Measurements from ENCODE around the gene MYCBP2. TPM values are rescaled to one million over a fixed set of nuclear protein-coding genes. Genes with fewer than 3 reads are reported as not detected.

MYCBP2 gene
- total RNA-seq, 4 donors from 2014 or later: 69.7 to 133 (median 116) TPM

DNA sequence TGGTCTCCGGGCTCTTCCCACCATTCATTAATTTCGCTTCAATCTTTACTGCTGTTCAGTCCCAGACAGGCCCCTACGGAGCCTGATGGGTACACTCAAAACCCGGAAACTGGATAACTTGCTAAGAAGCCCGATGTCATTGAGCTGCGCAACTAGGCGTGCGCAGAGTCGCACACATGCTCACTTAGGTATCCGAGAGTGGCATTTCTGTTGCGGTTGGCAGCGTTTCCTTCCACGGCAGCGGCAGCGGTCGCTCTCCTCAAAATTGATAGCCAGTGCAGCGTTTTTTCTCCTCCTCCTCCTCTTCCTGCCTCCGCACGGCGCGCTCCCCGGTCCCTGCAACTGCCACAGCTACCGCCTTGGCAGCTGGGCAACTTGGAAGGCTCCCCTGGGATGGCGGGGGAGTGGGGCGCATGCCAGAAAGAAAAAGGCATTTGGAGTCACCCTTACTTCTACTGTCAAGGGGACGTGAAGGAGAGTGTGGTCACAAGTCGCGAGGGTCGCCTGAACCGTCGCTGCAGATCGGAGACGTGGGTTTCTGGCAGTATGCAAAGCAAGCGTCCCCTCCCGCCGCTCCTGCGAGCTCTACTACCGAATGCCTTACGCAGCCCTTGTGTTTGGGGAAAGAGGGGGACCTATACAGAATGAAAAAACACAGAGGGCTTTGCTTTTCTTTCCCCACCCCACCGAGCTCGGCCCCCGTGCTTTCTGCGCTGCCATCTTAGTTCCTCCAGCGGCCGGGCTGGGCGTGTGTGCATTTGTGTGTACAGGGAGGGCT lies 2.4 kb upstream of the MYCBP2 start:
- DNase-seq: peak; percentile 72 to 80
- Histone ChIP-seq H3K4me1 (peaks cover 4 to 5% of the 10 kb centered on the region in 2 donors), H3K9me3 (no peaks in the 10 kb centered on the region), H3K27ac (peak overlapping the region; percentile 81 to 84), H3K27me3 (no peaks in the 10 kb centered on the region), H3K36me3 (no peaks in the 10 kb centered on the region), H3K4me3 (peak overlapping the region; percentile 70 to 86)
- TF ChIP-seq, protein P1, sequence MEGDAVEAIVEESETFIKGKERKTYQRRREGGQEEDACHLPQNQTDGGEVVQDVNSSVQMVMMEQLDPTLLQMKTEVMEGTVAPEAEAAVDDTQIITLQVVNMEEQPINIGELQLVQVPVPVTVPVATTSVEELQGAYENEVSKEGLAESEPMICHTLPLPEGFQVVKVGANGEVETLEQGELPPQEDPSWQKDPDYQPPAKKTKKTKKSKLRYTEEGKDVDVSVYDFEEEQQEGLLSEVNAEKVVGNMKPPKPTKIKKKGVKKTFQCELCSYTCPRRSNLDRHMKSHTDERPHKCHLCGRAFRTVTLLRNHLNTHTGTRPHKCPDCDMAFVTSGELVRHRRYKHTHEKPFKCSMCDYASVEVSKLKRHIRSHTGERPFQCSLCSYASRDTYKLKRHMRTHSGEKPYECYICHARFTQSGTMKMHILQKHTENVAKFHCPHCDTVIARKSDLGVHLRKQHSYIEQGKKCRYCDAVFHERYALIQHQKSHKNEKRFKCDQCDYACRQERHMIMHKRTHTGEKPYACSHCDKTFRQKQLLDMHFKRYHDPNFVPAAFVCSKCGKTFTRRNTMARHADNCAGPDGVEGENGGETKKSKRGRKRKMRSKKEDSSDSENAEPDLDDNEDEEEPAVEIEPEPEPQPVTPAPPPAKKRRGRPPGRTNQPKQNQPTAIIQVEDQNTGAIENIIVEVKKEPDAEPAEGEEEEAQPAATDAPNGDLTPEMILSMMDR (IDR thresholded peaks at IDR 0.05): peak in 1 of 4 experiments; percentile 11
- peak; percentile 36 to 38 for TF ChIP-seq POLR2A (IDR thresholded peaks at IDR 0.05)
- intact Hi-C loops (cut with DNase I; ENCODE audit: low total_unique reads): no loop called here

DNA sequence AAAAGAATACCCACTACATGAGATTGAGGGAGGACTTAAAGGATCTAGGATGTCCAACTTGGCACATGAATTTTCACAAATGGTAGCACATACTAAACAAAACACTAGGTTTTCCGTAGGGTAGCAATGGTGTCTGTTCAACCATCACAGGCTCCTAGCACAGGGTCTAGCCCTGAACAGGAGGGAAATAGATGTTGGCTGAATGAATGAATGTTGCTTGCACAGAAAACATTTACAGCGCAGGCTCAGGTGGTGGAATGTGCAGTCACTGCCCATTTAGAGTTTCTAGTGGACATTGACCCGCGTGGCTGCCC lies 1.9 kb upstream of the MYCBP2 start:
- Histone ChIP-seq H3K9me3 (no peaks in the 10 kb centered on the region), H3K27ac (peak overlapping the region; percentile 81 to 84), H3K27me3 (no peaks in the 10 kb centered on the region), H3K36me3 (no peaks in the 10 kb centered on the region), H3K4me1 (peaks cover 5 to 6% of the 10 kb centered on the region in 2 donors), H3K4me3 (peak overlapping the region; percentile 70 to 86)
- DNase-seq: no peak
- intact Hi-C loops (cut with DNase I; ENCODE audit: low total_unique reads): no loop called here
- no peak for TF ChIP-seq POLR2A (IDR thresholded peaks at IDR 0.05)

DNA sequence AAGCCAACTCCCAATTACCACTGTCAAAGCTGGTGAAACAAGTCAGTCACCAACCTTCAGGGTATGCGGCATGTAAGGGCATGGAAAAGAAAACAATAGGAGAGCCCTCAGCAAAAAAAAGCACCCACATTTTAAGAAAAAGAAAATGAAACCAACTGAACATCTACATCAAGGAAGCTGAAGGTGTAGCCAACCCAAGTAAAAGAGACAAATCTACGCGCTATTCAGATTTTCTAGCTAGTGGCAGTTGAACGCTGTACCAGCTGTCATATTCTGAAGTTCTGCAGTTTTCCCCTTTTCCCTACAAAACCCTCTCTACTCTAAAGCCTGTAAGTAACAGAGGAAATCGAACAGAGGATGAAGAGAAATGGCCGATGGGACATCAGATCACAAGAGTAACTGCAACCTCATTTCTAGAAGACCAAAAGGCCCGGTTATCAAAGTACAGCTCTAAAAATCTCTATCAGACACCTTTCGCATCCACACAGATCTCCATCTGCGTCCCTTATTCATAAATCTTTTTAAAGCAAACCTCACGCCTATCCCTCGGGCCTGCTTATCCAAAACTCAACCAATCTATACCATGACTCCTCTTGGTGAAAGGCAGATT lies 1.4 kb downstream of the MYCBP2 start:
- H3K36me3 ChIP-seq: no peaks in the 10 kb centered on the region
- H3K4me1 ChIP-seq: peaks cover 4 to 5% of the 10 kb centered on the region in 2 donors
- peak in 1 of 2 donors; percentile 29 for TF ChIP-seq POLR2A (IDR thresholded peaks at IDR 0.05)
- TF ChIP-seq, protein P1 (IDR thresholded peaks at IDR 0.05): no peak
- peak overlapping the region; percentile 59 to 69 for H3K4me3 ChIP-seq
- no peaks in the 10 kb centered on the region for H3K27me3 ChIP-seq
- intact Hi-C loops (cut with DNase I; ENCODE audit: low total_unique reads): no loop called here
- no peak for DNase-seq
- H3K27ac ChIP-seq: peak overlapping the region; percentile 81 to 86
- H3K9me3 ChIP-seq: no peaks in the 10 kb centered on the region

DNA sequence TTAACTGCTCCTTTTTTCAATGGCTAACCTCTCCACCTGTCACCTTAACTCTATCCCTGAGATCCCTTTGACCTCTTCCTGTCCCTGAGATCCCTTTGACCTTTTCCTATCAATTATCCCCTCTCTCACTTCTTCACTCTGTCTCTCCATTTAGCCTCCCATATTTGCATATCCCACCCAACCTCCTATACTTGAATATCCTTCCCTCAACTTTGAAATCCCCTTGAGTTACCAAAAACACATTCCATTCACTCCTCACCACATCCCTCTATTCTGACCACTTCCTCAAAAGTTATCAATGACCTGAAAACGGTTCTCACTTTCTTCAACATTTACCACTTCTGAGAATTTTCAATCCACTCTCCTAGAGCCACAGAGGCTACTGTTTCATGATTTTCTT lies 3.0 kb downstream of the MYCBP2 start:
- no peak for TF ChIP-seq POLR2A (IDR thresholded peaks at IDR 0.05)
- TF ChIP-seq, protein P1 (IDR thresholded peaks at IDR 0.05): no peak
- Histone ChIP-seq H3K27me3 (no peaks in the 10 kb centered on the region), H3K9me3 (no peaks in the 10 kb centered on the region), H3K4me1 (peaks cover 3 to 5% of the 10 kb centered on the region in 2 donors), H3K36me3 (no peaks in the 10 kb centered on the region), H3K4me3 (no peak overlapping the region), H3K27ac (no peak overlapping the region)
- intact Hi-C loops (cut with DNase I; ENCODE audit: low total_unique reads): no loop called here
- DNase-seq: no peak

DNA sequence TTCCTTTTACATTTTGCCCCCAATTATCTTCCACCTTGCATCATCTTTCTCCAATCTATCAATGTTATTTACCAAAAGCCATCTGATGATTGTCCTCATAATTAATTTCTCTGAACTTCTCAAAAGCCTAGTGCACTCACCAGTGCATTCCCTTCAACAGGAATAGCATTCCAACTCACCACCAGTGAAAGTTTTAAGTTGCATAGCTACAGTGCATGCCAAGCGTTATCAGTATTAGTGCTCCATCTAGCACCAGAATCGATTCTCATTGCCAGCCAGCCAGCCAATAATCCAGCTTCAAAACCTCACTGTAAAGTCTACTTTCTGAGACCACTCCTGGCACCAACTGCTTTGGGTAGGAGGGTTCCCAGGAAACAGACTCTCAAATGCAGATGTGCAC lies 7.4 kb downstream of the MYCBP2 start:
- Histone ChIP-seq H3K4me3 (no peak overlapping the region), H3K27ac (no peak overlapping the region), H3K36me3 (no peaks in the 10 kb centered on the region), H3K27me3 (no peaks in the 10 kb centered on the region), H3K4me1 (peaks cover 0 to 3% of the 10 kb centered on the region in 2 donors), H3K9me3 (no peaks in the 10 kb centered on the region)
- DNase-seq: no peak
- intact Hi-C loops (cut with DNase I; ENCODE audit: low total_unique reads): no loop called here
- TF ChIP-seq, protein P1 (IDR thresholded peaks at IDR 0.05): no peak
- TF ChIP-seq POLR2A (IDR thresholded peaks at IDR 0.05): no peak
